H1 (cell line): ENCODE data around the gene PRX. TPM values are rescaled to one million over a fixed set of nuclear protein-coding genes. Genes with fewer than 3 reads are reported as not detected.

ENCODE experiments used
- CTCF ChIA-PET: fragments of 300-600 bp; sonication (Branson Sonifier 250); formaldehyde crosslinking; loops from one replicate; lab custom pipeline; 2021; ENCODE audit not compliant: partially characterized antibody; lab: Charles Lee
- POLR2A ChIA-PET: fragments of 300-600 bp; sonication (Branson Sonifier 250); formaldehyde crosslinking; loops from one replicate; lab custom pipeline; 2021; ENCODE audit warnings: inconsistent platforms; ENCODE audit not compliant: partially characterized antibody; lab: Charles Lee
- DNase-seq, 2 experiments: peaks; one replicate each; pipeline versions ENCODE4 v3.0.0 to v3.0.0-alpha.2; 2010 to 2022; ENCODE audit warnings: low spot score in 2 of 2, low read depth in 1 of 2, mixed read lengths in 1 of 2
- FAIRE-seq: peaks from 2 replicates; lab custom pipeline; 2011; peaks lifted over from hg19 to GRCh38; lab: Jason Lieb, UNC
- H2AFZ ChIP-seq: 2 replicates; pipeline ENCODE4 v1.8.1; 2012; ENCODE audit warnings: low read length, inconsistent platforms
- H2AK5ac ChIP-seq: 2 replicates; pipeline ENCODE4 v1.6.1; 2013; ENCODE audit warnings: low read depth, low read length
- H2BK120ac ChIP-seq: replicated peaks from 2 replicates; pipeline ENCODE3; 2013; ENCODE audit warnings: low read depth, low read length, inconsistent platforms
- H2BK12ac ChIP-seq: 2 replicates; pipeline ENCODE4 v1.6.1; 2013; ENCODE audit warnings: low read depth, low read length
- H2BK15ac ChIP-seq: 2 replicates; pipeline ENCODE4 v1.6.1; 2013; ENCODE audit warnings: low read length
- H2BK20ac ChIP-seq: 2 replicates; pipeline ENCODE4 v1.6.1; 2013; ENCODE audit warnings: low read length
- H2BK5ac ChIP-seq: 2 replicates; pipeline ENCODE4 v1.6.1; 2013; ENCODE audit warnings: low read depth, low read length
- H3K14ac ChIP-seq: 2 replicates; pipeline ENCODE4 v1.6.1; 2013; ENCODE audit warnings: inconsistent platforms; ENCODE audit not compliant: insufficient read length
- H3K18ac ChIP-seq: 2 replicates; pipeline ENCODE4 v1.6.1; 2013; ENCODE audit warnings: low read length; ENCODE audit errors: extremely low read depth
- H3K23ac ChIP-seq: 2 replicates; pipeline ENCODE4 v1.6.1; 2013; ENCODE audit warnings: inconsistent platforms; ENCODE audit not compliant: insufficient read length
- H3K23me2 ChIP-seq: 2 replicates; pipeline ENCODE4 v1.6.1; 2013; ENCODE audit warnings: low read depth, low read length
- H3K27ac ChIP-seq: 2 replicates; pipeline ENCODE4 v1.6.1; 2011; ENCODE audit warnings: low read depth, low read length, inconsistent platforms
- H3K27me3 ChIP-seq, 4 experiments: replicated peaks in 1 of 4; 1 replicate in 1 of 4; 2 replicates in 3 of 4; pipeline versions ENCODE4 v1.6.1 to v1.8.1; 2011 to 2013; ENCODE audit warnings: low read length in 3 of 4, mild to moderate bottlenecking in 3 of 4, inconsistent platforms in 2 of 4, mixed read lengths in 2 of 4, moderate library complexity in 1 of 4; ENCODE audit not compliant: control insufficient read depth in 3 of 4, insufficient read depth in 3 of 4; ENCODE audit errors: extremely low read depth in 1 of 4
- H3K36me3 ChIP-seq, 4 experiments: 2 replicates each; pipeline versions ENCODE4 v1.6.1 to v1.8.1; 2011 to 2013; ENCODE audit warnings: mild to moderate bottlenecking in 4 of 4, low read length in 3 of 4, moderate library complexity in 2 of 4, control low read depth in 1 of 4, inconsistent platforms in 1 of 4; ENCODE audit not compliant: insufficient read depth in 4 of 4, control insufficient read depth in 2 of 4
- H3K4ac ChIP-seq: replicated peaks from 2 replicates; pipeline ENCODE3; 2013; ENCODE audit warnings: low read length, low read depth, mixed read lengths, inconsistent platforms; ENCODE audit not compliant: insufficient read length
- H3K4me1 ChIP-seq, 4 experiments: replicated peaks in 1 of 4; 1 replicate in 1 of 4; 2 replicates in 3 of 4; pipeline versions ENCODE4 v1.6.1 to v1.8.1; 2011 to 2013; ENCODE audit warnings: low read length in 3 of 4, inconsistent platforms in 2 of 4, mixed read lengths in 1 of 4; ENCODE audit not compliant: insufficient read depth in 4 of 4, control insufficient read depth in 3 of 4
- H3K4me2 ChIP-seq, 2 experiments: 2 replicates each; pipeline versions ENCODE4 v1.6.1 to v1.8.1; 2011 to 2013; ENCODE audit warnings: low read depth in 2 of 2, low read length in 2 of 2, control low read depth in 1 of 2, inconsistent platforms in 1 of 2, mild to moderate bottlenecking in 1 of 2; ENCODE audit not compliant: insufficient read depth in 1 of 2
- H3K4me3 ChIP-seq, 4 experiments: fragments of 200-600, 300-600 bp in 1 of 4; sonication (generic), shearing (Covaris generic), sonication (Bioruptor Twin) in 1 of 4; 2 replicates each; pipeline versions ENCODE4 v1.5.1 to v1.8.1; 2011 to 2016; ENCODE audit warnings: low read length in 4 of 4, low read depth in 3 of 4, control low read depth in 2 of 4, inconsistent platforms in 2 of 4, mild to moderate bottlenecking in 2 of 4, mixed read lengths in 1 of 4, moderate library complexity in 1 of 4; ENCODE audit not compliant: insufficient read depth in 2 of 4; ENCODE audit errors: extremely low read depth in 1 of 4
- H3K56ac ChIP-seq: replicated peaks from 2 replicates; pipeline ENCODE3; 2013; ENCODE audit warnings: low read depth, mild to moderate bottlenecking, mixed read lengths, low read length, inconsistent platforms; ENCODE audit not compliant: insufficient read length
- H3K79me1 ChIP-seq: 2 replicates; pipeline ENCODE4 v1.6.1; 2013; ENCODE audit warnings: low read depth, low read length, control low read depth
- H3K79me2 ChIP-seq, 2 experiments: 2 replicates each; pipeline versions ENCODE4 v1.6.1 to v1.8.1; 2012 to 2013; ENCODE audit warnings: low read length in 2 of 2, mild to moderate bottlenecking in 2 of 2, inconsistent platforms in 1 of 2; ENCODE audit not compliant: insufficient read depth in 2 of 2, control insufficient read depth in 1 of 2
- H3K9ac ChIP-seq, 4 experiments: replicated peaks in 1 of 4; 1 replicate in 1 of 4; 2 replicates in 3 of 4; pipeline versions ENCODE4 v1.6.1 to v1.8.1; 2011 to 2013; ENCODE audit warnings: low read depth in 3 of 4, low read length in 3 of 4, control low read depth in 2 of 4, mild to moderate bottlenecking in 2 of 4, moderate library complexity in 2 of 4, inconsistent platforms in 1 of 4; ENCODE audit errors: extremely low read depth in 1 of 4
- H3K9me3 ChIP-seq, 2 experiments: 2 replicates each; pipeline versions ENCODE4 v1.6.1 to v1.8.1; 2012 to 2013; ENCODE audit warnings: mild to moderate bottlenecking in 2 of 2, moderate library complexity in 2 of 2, control low read depth in 1 of 2, inconsistent platforms in 1 of 2, low read depth in 1 of 2, low read length in 1 of 2, mixed read lengths in 1 of 2; ENCODE audit not compliant: insufficient read depth in 2 of 2
- H4K20me1 ChIP-seq, 2 experiments: replicated peaks in 1 of 2; 2 replicates each; pipeline versions ENCODE3 to v1.8.1; 2011 to 2013; ENCODE audit warnings: inconsistent platforms in 2 of 2, low read length in 2 of 2, mild to moderate bottlenecking in 1 of 2; ENCODE audit not compliant: insufficient read depth in 2 of 2, control insufficient read depth in 1 of 2
- H4K5ac ChIP-seq: 2 replicates; pipeline ENCODE4 v1.6.1; 2013; ENCODE audit warnings: low read length, low read depth, mixed read lengths, inconsistent platforms; ENCODE audit not compliant: insufficient read length
- H4K8ac ChIP-seq: 2 replicates; pipeline ENCODE4 v1.8.0; 2013; ENCODE audit warnings: mild to moderate bottlenecking, moderate library complexity, low read length, inconsistent platforms; ENCODE audit not compliant: insufficient read depth; ENCODE audit errors: extremely low read depth
- H4K91ac ChIP-seq: replicated peaks from 2 replicates; pipeline ENCODE3; 2013; ENCODE audit warnings: low read length, mixed read lengths, inconsistent platforms; ENCODE audit not compliant: insufficient read length
- BRCA1 ChIP-seq: IDR thresholded peaks from 2 replicates; pipeline ENCODE4 v1.6.1; 2012; ENCODE audit warnings: low read depth, low read length, improper control_type of control experiment
- CTBP2 ChIP-seq: IDR thresholded peaks from 2 replicates; pipeline ENCODE4 v1.7.0; 2011; ENCODE audit warnings: borderline replicate concordance, mild to moderate bottlenecking, moderate library complexity, mixed read lengths, low read length; ENCODE audit not compliant: insufficient read depth, insufficient read length
- JUN ChIP-seq: IDR thresholded peaks from 2 replicates; pipeline ENCODE4 v1.6.1; 2011; ENCODE audit warnings: low read depth, mild to moderate bottlenecking, improper control_type of control experiment, low read length
- NANOG ChIP-seq: IDR thresholded peaks from 2 replicates; pipeline ENCODE4 v1.6.1; 2011; ENCODE audit warnings: low read length, low read depth, mild to moderate bottlenecking, inconsistent platforms; ENCODE audit not compliant: insufficient read depth, poor library complexity, severe bottlenecking
- POLR2A ChIP-seq, 2 experiments: IDR thresholded peaks; 1 replicate in 1 of 2; 2 replicates in 1 of 2; pipeline ENCODE4 v1.6.1; 2011; ENCODE audit warnings: low read depth in 2 of 2, low read length in 2 of 2, mild to moderate bottlenecking in 2 of 2; ENCODE audit errors: control extremely low read depth in 1 of 2
- RNF2 ChIP-seq: fragments of 200-900, 300-1000 bp; sonication (generic); IDR thresholded peaks from 2 replicates; pipeline ENCODE4 v1.7.1; 2016; ENCODE audit warnings: borderline replicate concordance, low read depth, mild to moderate bottlenecking, antibody characterized with exemption, low read length; ENCODE audit not compliant: poor library complexity, severe bottlenecking; ENCODE audit errors: missing control alignments
- SP1 ChIP-seq: IDR thresholded peaks from 2 replicates; pipeline ENCODE4 v1.6.1; 2011; ENCODE audit warnings: low read depth, low read length
- TCF12 ChIP-seq: IDR thresholded peaks from 2 replicates; pipeline ENCODE4 v1.6.1; 2011; ENCODE audit warnings: low read depth, mild to moderate bottlenecking, low read length
- WGBS, 2 experiments: shearing (Covaris generic) in 1 of 2; methylation state at CpG; one replicate each; pipeline versions ENCODE4 v1.1.6 to v1.1.7; 2013 to 2015; ENCODE audit warnings: low lambda C conversion rate in 2 of 2, mixed read lengths in 2 of 2, inconsistent platforms in 1 of 2, low coverage in 1 of 2, missing lambda C conversion rate in 1 of 2; ENCODE audit not compliant: insufficient replicate concordance in 2 of 2, insufficient coverage in 1 of 2, insufficient read length in 1 of 2; ENCODE audit errors: extremely low coverage in 1 of 2, missing lambda C conversion rate in 1 of 2; 5-methylcytosine and 5-hydroxymethylcytosine counted together
- polyA plus RNA-seq, 7 experiments: library from polyadenylated mRNA; depleted of rRNA in 3 of 7; stranded (reverse) in 5 of 7; unstranded in 2 of 7; fragments of >200 nt in 5 of 7; fragments of 200-250 nt in 2 of 7; gene quantifications; 1 replicate in 5 of 7; 2 replicates in 1 of 7; 4 replicates in 1 of 7; pipeline versions ENCODE4 v1.2.1 to v1.2.3, GENCODE V29; 2011 to 2013; ENCODE audit warnings: missing spikeins in 2 of 7, mixed read lengths in 2 of 7
- total RNA-seq: library from RNA; stranded (reverse); fragmentation: NEBNext Ultra II Directional; extraction: Animal tissue kit (Norgen Biotek cat#: 25700); gene quantifications from 2 replicates; pipeline ENCODE4 v1.2.1, GENCODE V29; 2021
- TF ChIP-seq, protein P1 (sequence below): IDR thresholded peaks from 2 replicates; pipeline ENCODE4 v1.6.1; 2012; ENCODE audit warnings: low read length, inconsistent platforms

Gene PRX
- total and polyA plus RNA-seq, 2 of the 8 experiments (the other 6 are each of a cell fraction or from before 2014, with no cell fraction given): 2.8 to 5.8 TPM

DNA sequence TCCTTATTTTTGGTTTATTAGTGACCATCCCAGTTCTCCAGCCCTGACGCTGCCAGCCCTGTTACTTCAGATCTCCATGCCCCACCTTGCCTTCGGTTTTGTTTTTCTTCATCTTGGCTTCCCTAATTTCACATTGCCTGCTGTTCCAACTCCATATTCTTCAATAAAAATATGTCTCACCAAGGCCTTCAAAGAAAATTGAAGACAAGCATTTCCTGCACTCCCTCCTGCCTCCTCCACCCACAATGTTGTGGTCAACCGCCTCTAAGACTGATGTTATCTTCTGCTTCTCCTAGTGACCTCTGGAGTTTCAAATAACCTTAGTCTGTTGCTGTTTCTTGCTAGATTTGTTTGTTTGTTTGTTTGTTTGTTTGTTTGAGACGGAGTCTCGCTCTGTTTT lies 50.1 kb downstream of the PRX start:
- H3K4me1 ChIP-seq: peaks cover 0 to 16% (median 10%) of the 10 kb centered on the region in 4 experiments; a peak in 6 of 7 replicates
- no peak overlapping the region for H3K56ac ChIP-seq
- CTCF ChIA-PET: no interaction called here

More for the DNA sequence above, 50.1 kb downstream of the PRX start:
- H4K5ac ChIP-seq: no peak overlapping the region
- no peaks in the 10 kb centered on the region for H3K27me3 ChIP-seq
- H2BK5ac ChIP-seq: no peak overlapping the region
- H3K27ac ChIP-seq: no peak overlapping the region
- no peak overlapping the region for H3K18ac ChIP-seq
- H3K9ac ChIP-seq: no peak overlapping the region
- H2BK15ac ChIP-seq: no peak overlapping the region
- H2BK12ac ChIP-seq: no peak overlapping the region
- peaks cover 0 to 5% of the 10 kb centered on the region in 2 experiments for H4K20me1 ChIP-seq
- no peak overlapping the region for H2AFZ ChIP-seq
- DNase-seq (no peak), FAIRE-seq (no peak)
- H3K79me1 ChIP-seq: no peaks in the 10 kb centered on the region
- POLR2A ChIA-PET: no interaction called here
- H2BK20ac ChIP-seq: no peak overlapping the region
- no peak overlapping the region for H3K4ac ChIP-seq
- no peak overlapping the region for H2AK5ac ChIP-seq
- WGBS, 2 experiments: 90% methylated on average over 5 of the region's 5 CpGs; no CpG with 5 or more reads in 1 of the 2 experiments
- H4K8ac ChIP-seq: no peak overlapping the region
- no peak overlapping the region for H3K4me3 ChIP-seq
- H2BK120ac ChIP-seq: no peak overlapping the region
- H3K23me2 ChIP-seq: peaks cover 2% of the 10 kb centered on the region
- H3K36me3 ChIP-seq: peaks cover 0 to 4% (median 3%) of the 10 kb centered on the region in 4 experiments; a peak in 3 of 8 replicates
- no peaks in the 10 kb centered on the region for H3K79me2 ChIP-seq
- no peaks in the 10 kb centered on the region for H3K9me3 ChIP-seq
- no peak overlapping the region for H4K91ac ChIP-seq
- no peak overlapping the region for H3K23ac ChIP-seq
- no peak overlapping the region for H3K14ac ChIP-seq
- TF ChIP-seq NANOG (no peak), BRCA1 (no peak), CTBP2 (no peak), RNF2 (no peak), POLR2A (IDR thresholded peaks at IDR 0.05; ENCODE audit: control extremely low read depth in 1 of 2, low read depth in 2 of 2, low read length in 2 of 2) (no peak), SP1 (no peak), TCF12 (no peak), JUN (no peak)
- TF ChIP-seq, protein P1, sequence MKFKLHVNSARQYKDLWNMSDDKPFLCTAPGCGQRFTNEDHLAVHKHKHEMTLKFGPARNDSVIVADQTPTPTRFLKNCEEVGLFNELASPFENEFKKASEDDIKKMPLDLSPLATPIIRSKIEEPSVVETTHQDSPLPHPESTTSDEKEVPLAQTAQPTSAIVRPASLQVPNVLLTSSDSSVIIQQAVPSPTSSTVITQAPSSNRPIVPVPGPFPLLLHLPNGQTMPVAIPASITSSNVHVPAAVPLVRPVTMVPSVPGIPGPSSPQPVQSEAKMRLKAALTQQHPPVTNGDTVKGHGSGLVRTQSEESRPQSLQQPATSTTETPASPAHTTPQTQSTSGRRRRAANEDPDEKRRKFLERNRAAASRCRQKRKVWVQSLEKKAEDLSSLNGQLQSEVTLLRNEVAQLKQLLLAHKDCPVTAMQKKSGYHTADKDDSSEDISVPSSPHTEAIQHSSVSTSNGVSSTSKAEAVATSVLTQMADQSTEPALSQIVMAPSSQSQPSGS: no peak
- H3K4me2 ChIP-seq: no peak overlapping the region
